PC-3 (cell line): ENCODE results near the gene HERC2. TPM values are rescaled to one million over a fixed set of nuclear protein-coding genes. Genes with fewer than 3 reads are reported as not detected.
"Not testable (repeated sequence)": the region's sequence is repeated elsewhere in the genome, so short reads cannot be mapped to it uniquely, and the experiment has no call there.

Experiments used
- ATAC-seq: fragments of 200-7000 bp; cut with Tn5 transposase; 2 replicates; pipeline ENCODE4 v1.9.1; 2020; ENCODE audit warnings: mild to moderate bottlenecking, moderate library complexity
- BruUV-seq: library from RNA; stranded (reverse); fragments of 400-500 nt; replicated peaks from 2 replicates; lab custom pipeline; 2021; lab: Mats Ljungman, UMichigan
- CTCF ChIA-PET: fragments of 300-600 bp; sonication (Branson Sonifier 250); formaldehyde crosslinking; loops from one replicate; lab custom pipeline; 2022; ENCODE audit warnings: antibody characterized with exemption; lab: Charles Lee
- POLR2A ChIA-PET: fragments of 300-600 bp; sonication (Branson Sonifier 250); formaldehyde crosslinking; loops from one replicate; lab custom pipeline; 2022; ENCODE audit warnings: antibody characterized with exemption; ENCODE audit not compliant: unreplicated experiment; lab: Charles Lee
- DNase-seq: peaks from one replicate; pipeline ENCODE4 v3.0.0-alpha.2; 2015
- H2AFZ ChIP-seq: fragments of 300-600 bp; sonication (generic); 2 replicates; pipeline ENCODE4 v1.6.0; 2016; ENCODE audit warnings: antibody characterized with exemption, low read length
- H3F3A ChIP-seq: fragments of 300-600 bp; sonication (generic); one replicate; pipeline ENCODE4 v1.6.0; 2017; ENCODE audit warnings: antibody characterized with exemption, low read length, control low read depth, mild to moderate bottlenecking; ENCODE audit not compliant: unreplicated experiment
- H3K27ac ChIP-seq: fragments of 300-600 bp; sonication (generic); 2 replicates; pipeline ENCODE4 v1.5.1; 2016; ENCODE audit warnings: mild to moderate bottlenecking, low read length
- H3K27me3 ChIP-seq: fragments of 300-600 bp; sonication (generic); 2 replicates; pipeline ENCODE4 v1.6.1; 2016; ENCODE audit warnings: low read length, mixed read lengths
- H3K36me3 ChIP-seq: fragments of 300-600 bp; sonication (generic); 2 replicates; pipeline ENCODE4 v1.6.1; 2016; ENCODE audit warnings: low read depth, mixed run types, low read length, mixed read lengths
- H3K4me1 ChIP-seq: fragments of 300-600 bp; sonication (generic); 2 replicates; pipeline ENCODE4 v1.5.1; 2016; ENCODE audit warnings: low read length; ENCODE audit not compliant: insufficient read depth
- H3K4me2 ChIP-seq: fragments of 300-600 bp; sonication (generic); 2 replicates; pipeline ENCODE4 v1.6.0; 2016; ENCODE audit warnings: low read length
- H3K4me3 ChIP-seq: fragments of 300-600 bp; sonication (generic); 2 replicates; pipeline ENCODE4 v1.5.1; 2016; ENCODE audit warnings: mild to moderate bottlenecking, low read length, mixed read lengths
- H3K79me2 ChIP-seq: fragments of 300-600 bp; sonication (generic); 2 replicates; pipeline ENCODE4 v1.6.1; 2017; ENCODE audit warnings: low read length, mixed read lengths
- H3K9ac ChIP-seq: fragments of 300-600 bp; sonication (generic); 2 replicates; pipeline ENCODE4 v1.6.0; 2016; ENCODE audit warnings: mild to moderate bottlenecking, low read length
- H3K9me2 ChIP-seq: fragments of 300-600 bp; sonication (generic); replicated peaks from 2 replicates; pipeline ENCODE4 v1.6.1; 2016; ENCODE audit warnings: mixed run types, low read length, mixed read lengths
- H3K9me3 ChIP-seq: fragments of 300-600 bp; sonication (generic); 2 replicates; pipeline ENCODE4 v1.6.1; 2016; ENCODE audit warnings: low read length, mixed read lengths
- H4K20me1 ChIP-seq: fragments of 300-600 bp; sonication (generic); 2 replicates; pipeline ENCODE4 v1.6.1; 2016; ENCODE audit warnings: low read length, mixed read lengths
- CTCF ChIP-seq: fragments of 300-600 bp; sonication (generic); conservative IDR thresholded peaks from 2 replicates; pipeline ENCODE4 v1.5.1; 2017; ENCODE audit warnings: antibody characterized with exemption, low read depth, mild to moderate bottlenecking, low read length
- EZH2 ChIP-seq: fragments of 300-600 bp; sonication (generic); IDR thresholded peaks from one replicate; pipeline ENCODE4 v1.6.1; 2017; ENCODE audit warnings: antibody characterized with exemption, mild to moderate bottlenecking, low read length; ENCODE audit not compliant: unreplicated experiment
- EZH2phosphoT487 ChIP-seq: fragments of 300-600 bp; sonication (generic); IDR thresholded peaks from 2 replicates; pipeline ENCODE4 v1.6.1; 2018; ENCODE audit warnings: mild to moderate bottlenecking, antibody characterized with exemption, low read length, borderline replicate concordance
- intact Hi-C: fragments of 100-400 bp; cut with micrococcal nuclease; formaldehyde crosslinking; loops from 2 replicates; pipeline ENCODE4 v1.9.0; 2023
- total RNA-seq: library from RNA; depleted of rRNA; stranded (reverse); fragments of >200 nt; gene quantifications from 2 replicates; pipeline ENCODE4 v1.2.3, GENCODE V29; 2014

HERC2 gene
- total RNA-seq, 1 experiment from 2014 or later: 45.9 TPM

GRCh38 chr15:28208583-28208982 lies 113.4 kb downstream of the HERC2 start:
- TF ChIP-seq EZH2: no peak
- TF ChIP-seq CTCF: no peak
- TF ChIP-seq EZH2phosphoT487: no peak
- no peaks in the 10 kb centered on the region for H3K79me2 ChIP-seq
- no peak overlapping the region for H3K4me3 ChIP-seq
- H3F3A ChIP-seq: no peaks in the 10 kb centered on the region
- H3K9ac ChIP-seq: no peak overlapping the region
- CTCF ChIA-PET: no interaction called here
- no peaks in the 10 kb centered on the region for H4K20me1 ChIP-seq
- H3K27ac ChIP-seq: no peak overlapping the region
- H3K9me3 ChIP-seq: no peaks in the 10 kb centered on the region
- no TSS peak for BruUV-seq
- no peak for DNase-seq
- H3K9me2 ChIP-seq: no peaks in the 10 kb centered on the region
- H3K4me2 ChIP-seq: no peak overlapping the region
- no peak overlapping the region for H2AFZ ChIP-seq
- H3K4me1 ChIP-seq: no peaks in the 10 kb centered on the region
- ATAC-seq: no peak
- POLR2A ChIA-PET: no interaction called here
- intact Hi-C loops: no loop called here
- no peaks in the 10 kb centered on the region; the same call in 1 of the 2 replicates for H3K36me3 ChIP-seq
- no peaks in the 10 kb centered on the region for H3K27me3 ChIP-seq

GRCh38 chr15:28205640-28206039 lies 116.3 kb downstream of the HERC2 start:
- DNase-seq, H2AFZ ChIP-seq, H3K9me2 ChIP-seq, H3K36me3 ChIP-seq, intact Hi-C loops, H3K79me2 ChIP-seq, H3K27me3 ChIP-seq, H3K4me1 ChIP-seq, H3K9me3 ChIP-seq, H3K9ac ChIP-seq, H3K4me3 ChIP-seq, CTCF ChIA-PET, H3K4me2 ChIP-seq, BruUV-seq, POLR2A ChIA-PET, H4K20me1 ChIP-seq, H3F3A ChIP-seq, H3K27ac ChIP-seq: not testable (repeated sequence)
- peak; percentile 69; the same call in 1 of the 2 replicates for ATAC-seq

- CTCF ChIA-PET, POLR2A ChIA-PET, H3F3A ChIP-seq: not testable (repeated sequence)
These were observed 118.7 kb downstream of the HERC2 start for GRCh38 chr15:28203055-28203828.

DNA sequence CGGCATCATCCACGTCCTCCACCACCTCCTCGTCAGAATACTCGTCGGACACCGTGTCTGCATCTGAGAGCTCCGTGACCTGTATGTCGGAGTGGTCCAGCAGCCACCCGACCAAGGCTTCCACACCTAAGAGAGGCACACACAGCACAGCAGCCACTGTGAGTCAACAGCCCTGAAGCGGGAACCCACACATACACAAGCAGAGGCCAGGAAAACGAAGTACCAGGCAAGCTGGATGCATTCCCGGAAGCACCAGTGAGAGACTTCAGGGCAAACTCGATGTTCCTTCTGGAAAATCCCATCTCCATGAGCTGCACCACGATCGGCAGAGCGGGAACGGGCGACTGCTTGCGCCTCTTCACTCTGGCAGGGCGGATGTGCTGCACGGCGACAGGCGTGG lies 119.9 kb downstream of the HERC2 start:
- H3K4me3 ChIP-seq, DNase-seq, H3K9ac ChIP-seq, H3K4me2 ChIP-seq, H3K36me3 ChIP-seq, H4K20me1 ChIP-seq, H3K27ac ChIP-seq, H3K79me2 ChIP-seq, H3K27me3 ChIP-seq, ATAC-seq, H3F3A ChIP-seq, H2AFZ ChIP-seq, CTCF ChIA-PET, intact Hi-C loops, H3K9me3 ChIP-seq, POLR2A ChIA-PET, H3K9me2 ChIP-seq, BruUV-seq: not testable (repeated sequence)
- H3K4me1 ChIP-seq: peaks cover 15% of the 10 kb centered on the region

More at GRCh38 chr15:28203055-28203828, 118.7 kb downstream of the HERC2 start:
- H3K4me1 ChIP-seq, ATAC-seq, H3K4me2 ChIP-seq, H3K27ac ChIP-seq, H3K4me3 ChIP-seq, H3K9ac ChIP-seq, DNase-seq, H2AFZ ChIP-seq, H3K79me2 ChIP-seq, H3K36me3 ChIP-seq, H3K9me2 ChIP-seq, H3K9me3 ChIP-seq, intact Hi-C loops, H4K20me1 ChIP-seq, H3K27me3 ChIP-seq, BruUV-seq: not testable (repeated sequence)

DNA sequence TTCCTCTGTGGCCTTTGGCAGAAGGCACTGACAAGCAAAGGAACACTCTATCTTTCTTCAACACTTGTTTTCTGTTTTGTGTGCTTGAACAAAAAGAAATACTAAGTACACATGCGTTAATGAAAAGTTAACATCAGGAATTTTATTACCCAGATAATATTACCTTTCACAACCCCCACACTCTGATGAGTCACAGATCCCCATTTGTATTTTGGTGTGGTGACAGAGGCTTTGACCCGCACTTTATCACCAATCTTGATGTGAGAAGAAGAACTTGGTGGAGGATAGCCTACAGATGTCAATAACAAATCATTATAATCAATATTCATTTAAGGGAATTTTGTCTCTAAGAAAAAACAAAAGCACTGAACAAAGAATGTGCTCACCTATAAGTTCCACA lies 123.8 kb downstream of the HERC2 start:
- H3F3A ChIP-seq, H3K27me3 ChIP-seq, H4K20me1 ChIP-seq, H3K36me3 ChIP-seq, intact Hi-C loops, H3K79me2 ChIP-seq, POLR2A ChIA-PET, H3K9me2 ChIP-seq, H3K4me3 ChIP-seq, CTCF ChIA-PET, H2AFZ ChIP-seq, BruUV-seq, H3K9me3 ChIP-seq: not testable (repeated sequence)
- H3K4me2 ChIP-seq: peak overlapping the region; percentile 64
- H3K9ac ChIP-seq: peak overlapping the region; percentile 74
- ATAC-seq (peak; percentile 64), DNase-seq (peak; percentile 43)
- peak overlapping the region; percentile 95 for H3K27ac ChIP-seq
- peaks cover 18% of the 10 kb centered on the region for H3K4me1 ChIP-seq
